ENCODE measurements around the gene OLIG1. TPM values are rescaled to one million over a fixed set of nuclear protein-coding genes. Genes with fewer than 3 reads are reported as not detected.

OLIG1 gene
- total and polyA plus RNA-seq, 2 of the 8 experiments (the other 6 are each of a cell fraction or from before 2014, with no cell fraction given) = 0.65 to 1.2 TPM

GRCh38 chr21:33029385-33029921 lies 40.5 kb upstream of the OLIG1 start:
- CTCF ChIA-PET (ENCODE audit: partially characterized antibody) = interaction anchor here (1.5 to 2.9 kb wide), 3 partner anchors 9 to 69 kb away, joined by 3 to 7 read pairs (median 5); no protein-coding TSS in a partner anchor
- peak overlapping the region; percentile 31 to 40 for H3K4me2 ChIP-seq (ENCODE audit: insufficient read depth in 1 of 2, low read depth in 2 of 2, low read length in 2 of 2)

More at GRCh38 chr21:33029385-33029921, 40.5 kb upstream of the OLIG1 start:
- Histone ChIP-seq H3K4me1 (replicated peaks in 1 of 4; ENCODE audit: control insufficient read depth in 3 of 4, insufficient read depth in 4 of 4, low read length in 3 of 4) (peaks cover 5 to 38% (median 25%) of the 10 kb centered on the region in 4 experiments), H2BK20ac (ENCODE audit: low read length) (0 out of 2 replicates have a peak overlapping the region, but pooled peaks have one; percentile 21), H2AK5ac (ENCODE audit: low read depth, low read length) (no peak overlapping the region), H3K27me3 (replicated peaks in 1 of 4; ENCODE audit: control insufficient read depth in 3 of 4, extremely low read depth in 1 of 4, insufficient read depth in 3 of 4, low read length in 3 of 4) (peaks cover 90 to 99% (median 98%) of the 10 kb centered on the region in 4 experiments), H2BK12ac (ENCODE audit: low read depth, low read length) (no peak overlapping the region), H3K14ac (ENCODE audit: insufficient read length) (no peak overlapping the region), H3K18ac (ENCODE audit: extremely low read depth, low read length) (peak overlapping the region; percentile 32), H3K4ac (replicated peaks; ENCODE audit: insufficient read length, low read depth, low read length) (no peak overlapping the region), H3K56ac (replicated peaks; ENCODE audit: insufficient read length, low read depth, low read length) (no peak overlapping the region), H2AFZ (ENCODE audit: low read length) (no peak overlapping the region), H3K79me2 (ENCODE audit: control insufficient read depth in 1 of 2, insufficient read depth in 2 of 2, low read length in 2 of 2) (no peaks in the 10 kb centered on the region), H4K5ac (ENCODE audit: insufficient read length, low read depth, low read length) (no peak overlapping the region), H3K27ac (ENCODE audit: low read depth, low read length) (no peak overlapping the region), H4K91ac (replicated peaks; ENCODE audit: insufficient read length, low read length) (no peak overlapping the region), H2BK120ac (replicated peaks; ENCODE audit: low read depth, low read length) (no peak overlapping the region), H3K4me3 (ENCODE audit: extremely low read depth in 1 of 4, insufficient read depth in 2 of 4, low read depth in 3 of 4, low read length in 4 of 4) (peak overlapping the region in 2 of 4 experiments; percentile 7 to 25; a peak in 4 of 8 replicates), H3K9ac (replicated peaks in 1 of 4; ENCODE audit: extremely low read depth in 1 of 4, low read depth in 3 of 4, low read length in 3 of 4) (no peak overlapping the region), H3K23ac (ENCODE audit: insufficient read length) (no peak overlapping the region), H3K79me1 (ENCODE audit: low read depth, low read length) (no peaks in the 10 kb centered on the region), H3K23me2 (ENCODE audit: low read depth, low read length) (peaks cover 9% of the 10 kb centered on the region), H4K8ac (ENCODE audit: extremely low read depth, insufficient read depth, low read length) (peak overlapping the region; percentile 39; the same call in 1 of the 2 replicates), H3K36me3 (ENCODE audit: control insufficient read depth in 2 of 4, insufficient read depth in 4 of 4, low read length in 3 of 4) (peaks cover 0 to 5% (median 0%) of the 10 kb centered on the region in 4 experiments; a peak in 1 of 8 replicates), H3K9me3 (ENCODE audit: insufficient read depth in 2 of 2, low read depth in 1 of 2, low read length in 1 of 2) (no peaks in the 10 kb centered on the region), H2BK5ac (ENCODE audit: low read depth, low read length) (no peak overlapping the region), H2BK15ac (ENCODE audit: low read length) (peak overlapping the region; percentile 61; the same call in 1 of the 2 replicates), H4K20me1 (replicated peaks in 1 of 2; ENCODE audit: control insufficient read depth in 1 of 2, insufficient read depth in 2 of 2, low read length in 2 of 2) (peaks cover 16 to 24% of the 10 kb centered on the region in 2 experiments)
- DNase-seq (ENCODE audit: low read depth in 1 of 2, low spot score in 2 of 2) (peak in 1 of 2 experiments; percentile 61), FAIRE-seq (no peak)
- TF ChIP-seq RNF2 (IDR thresholded peaks at IDR 0.05; ENCODE audit: borderline replicate concordance, low read depth, low read length, missing control alignments, poor library complexity, severe bottlenecking) (peak; percentile 87), CHD1 (IDR thresholded peaks at IDR 0.05; ENCODE audit: low read depth, low read length) (no peak), TCF12 (IDR thresholded peaks at IDR 0.05; ENCODE audit: low read depth, low read length) (no peak), CREB1 (IDR thresholded peaks at IDR 0.05) (no peak), SRF (IDR thresholded peaks at IDR 0.05; ENCODE audit: low read depth, low read length) (no peak), EZH2 (IDR thresholded peaks at IDR 0.05; ENCODE audit: low read depth, low read length, severe bottlenecking) (peak; percentile 73), SUZ12 (IDR thresholded peaks at IDR 0.05; ENCODE audit: low read length) (peak; percentile 88), CTBP2 (IDR thresholded peaks at IDR 0.05; ENCODE audit: borderline replicate concordance, insufficient read depth, insufficient read length, low read length) (peak; percentile 67)
- POLR2A ChIA-PET (ENCODE audit: partially characterized antibody) = interaction anchor here (1.3 to 2.2 kb wide), 2 partner anchors 9 to 451 kb away, joined by 3 to 7 read pairs; partner anchors contain the start of gene TMEM50B
- WGBS, 2 experiments (ENCODE audit: extremely low coverage in 1 of 2, insufficient coverage in 1 of 2, insufficient read length in 1 of 2, insufficient replicate concordance in 2 of 2, low coverage in 1 of 2, low lambda C conversion rate in 2 of 2, missing lambda C conversion rate in 1 of 2) = 16% methylated on average over 19 of the region's 19 CpGs; no CpG with 5 or more reads in 1 of the 2 experiments

All from H1 (cell line).